Measurements from ENCODE around the gene CLIC4.
"Not testable (repeated sequence)": the region's sequence is repeated elsewhere in the genome, so short reads cannot be mapped to it uniquely, and the experiment has no call there.

Gene CLIC4

DNA sequence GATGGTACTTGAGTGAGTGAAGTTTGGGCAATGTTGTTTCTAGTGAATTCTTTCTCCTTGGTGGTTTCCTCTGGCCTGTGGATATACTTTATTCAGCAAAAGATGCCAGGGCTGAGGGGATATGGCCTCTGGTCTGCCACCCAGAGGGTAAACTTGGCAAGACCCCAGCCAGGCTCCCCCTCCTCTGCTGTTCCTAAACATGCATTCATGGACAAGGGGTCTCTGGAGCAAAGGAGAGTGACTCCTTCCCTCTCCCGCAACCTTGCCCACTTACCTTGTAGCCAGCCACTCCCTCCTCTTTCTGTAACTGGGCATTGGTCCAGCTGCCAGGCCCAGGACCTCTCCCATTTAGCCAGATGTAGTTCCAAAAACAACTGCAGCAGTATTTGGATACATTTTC lies 141.0 kb downstream of the CLIC4 start:
- DNase-seq: no peak

- no peak for DNase-seq
Observed at GRCh38 chr1:24888061-24888970, 143.1 kb downstream of the CLIC4 start.

DNA sequence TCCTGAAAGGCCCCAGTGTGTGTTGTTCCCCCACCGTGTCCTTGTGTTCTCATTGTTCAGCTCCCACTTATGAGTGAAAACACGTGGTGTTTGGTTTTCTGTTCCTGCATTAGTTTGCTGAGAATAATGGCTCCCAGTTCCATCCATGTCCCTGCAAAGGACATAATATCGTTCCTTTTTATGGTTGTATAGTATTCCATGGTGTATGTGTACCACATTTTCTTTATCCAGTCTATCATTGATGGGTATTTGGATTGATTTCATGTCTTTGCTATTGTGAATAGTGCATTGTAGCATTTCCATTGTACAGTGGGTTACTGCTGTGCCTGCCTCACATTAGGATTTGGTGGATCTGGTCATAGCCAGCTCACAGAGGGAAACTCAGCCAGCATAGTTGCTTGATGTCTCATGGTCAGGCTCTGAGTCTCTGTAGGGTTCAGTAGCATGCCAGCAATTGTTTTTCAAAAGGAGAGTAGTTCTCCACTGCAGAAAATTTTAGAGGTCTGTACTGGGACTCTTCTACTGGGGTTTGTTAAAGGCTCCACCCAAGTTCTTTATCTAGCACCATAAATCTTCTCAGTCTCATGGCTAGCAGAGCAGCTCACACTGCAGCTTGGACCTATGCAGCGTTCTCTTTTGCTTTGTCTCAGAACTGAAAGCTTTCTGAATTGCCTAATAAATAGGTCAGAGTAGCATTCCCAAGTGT lies 143.9 kb downstream of the CLIC4 start:
- no peak for DNase-seq

DNA sequence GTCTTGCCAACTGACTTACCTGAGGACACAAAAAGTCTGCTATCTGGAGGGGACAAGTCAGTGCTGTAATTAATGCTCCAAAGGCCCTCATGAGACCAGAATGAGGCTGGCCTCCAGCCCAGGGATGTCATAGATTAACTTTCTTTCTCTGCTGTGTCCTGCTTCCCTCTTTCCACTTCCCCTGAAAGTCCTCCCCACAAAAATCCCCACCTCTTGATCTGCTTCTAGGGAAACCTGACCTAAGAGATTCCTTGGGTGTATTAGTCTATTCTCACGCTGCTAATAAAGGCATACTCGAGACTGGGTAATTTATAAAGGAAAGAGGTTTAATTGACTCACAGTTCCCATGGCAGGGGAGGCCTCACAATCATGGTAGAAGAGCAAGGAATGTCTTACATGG lies 145.6 kb downstream of the CLIC4 start:
- no peak for DNase-seq

- not testable (repeated sequence) for DNase-seq
Observed at GRCh38 chr1:24891367-24891766, 146.1 kb downstream of the CLIC4 start.

GRCh38 chr1:24892188-24893153 lies 147.2 kb downstream of the CLIC4 start:
- no peak for DNase-seq

- no peak for DNase-seq
Observed at GRCh38 chr1:24893431-24893830, 148.2 kb downstream of the CLIC4 start.

All from kidney glomerular epithelial cell (primary cell).